Measurements from ENCODE around the gene ADAMTS17.
A peak's percentile ranks its signal among the peaks of the same experiment; 100 is the strongest.

The ADAMTS17 gene

GRCh38 chr15:100215843-100216169 lies 126.0 kb downstream of the ADAMTS17 start:
- DNase-seq = no peak

DNA sequence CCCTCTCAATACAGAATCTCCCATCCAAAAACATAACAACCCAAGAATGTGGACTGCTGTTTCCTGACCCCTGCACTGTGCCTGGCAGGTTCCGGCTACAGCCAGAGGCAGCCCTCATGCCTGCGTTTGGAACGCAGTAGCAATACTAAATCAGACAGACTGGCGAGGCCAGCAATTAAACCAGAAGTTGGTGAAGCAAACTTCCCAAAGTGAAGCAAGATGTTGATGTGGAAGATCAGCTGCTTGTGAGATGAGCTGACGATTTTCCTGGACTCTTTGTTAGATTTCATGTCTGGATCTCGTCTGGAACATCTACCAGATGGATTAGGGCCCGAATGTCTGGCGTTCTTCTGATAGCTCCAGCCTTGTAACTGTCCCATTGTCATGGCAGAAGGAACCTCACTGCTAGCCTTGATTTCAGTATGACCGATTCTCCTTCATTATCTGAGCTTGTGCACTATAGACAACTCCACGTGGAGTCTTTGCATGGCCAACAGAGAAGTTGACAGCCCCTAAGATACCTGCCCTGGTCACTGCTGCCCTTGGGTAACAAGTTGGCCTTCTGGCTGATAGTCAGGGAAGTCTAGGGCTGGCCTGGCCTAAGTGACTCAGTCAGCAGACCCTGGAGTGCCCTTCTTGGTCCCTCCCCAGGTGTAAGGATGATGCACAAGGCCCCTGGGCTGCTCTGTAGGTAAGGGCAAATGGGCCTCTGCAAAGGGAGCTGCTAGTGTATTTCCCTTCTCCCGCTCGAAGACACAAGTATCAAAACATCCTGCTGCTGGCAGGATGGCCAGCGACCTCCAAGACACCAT lies 126.5 kb downstream of the ADAMTS17 start:
- DNase-seq = no peak

DNA sequence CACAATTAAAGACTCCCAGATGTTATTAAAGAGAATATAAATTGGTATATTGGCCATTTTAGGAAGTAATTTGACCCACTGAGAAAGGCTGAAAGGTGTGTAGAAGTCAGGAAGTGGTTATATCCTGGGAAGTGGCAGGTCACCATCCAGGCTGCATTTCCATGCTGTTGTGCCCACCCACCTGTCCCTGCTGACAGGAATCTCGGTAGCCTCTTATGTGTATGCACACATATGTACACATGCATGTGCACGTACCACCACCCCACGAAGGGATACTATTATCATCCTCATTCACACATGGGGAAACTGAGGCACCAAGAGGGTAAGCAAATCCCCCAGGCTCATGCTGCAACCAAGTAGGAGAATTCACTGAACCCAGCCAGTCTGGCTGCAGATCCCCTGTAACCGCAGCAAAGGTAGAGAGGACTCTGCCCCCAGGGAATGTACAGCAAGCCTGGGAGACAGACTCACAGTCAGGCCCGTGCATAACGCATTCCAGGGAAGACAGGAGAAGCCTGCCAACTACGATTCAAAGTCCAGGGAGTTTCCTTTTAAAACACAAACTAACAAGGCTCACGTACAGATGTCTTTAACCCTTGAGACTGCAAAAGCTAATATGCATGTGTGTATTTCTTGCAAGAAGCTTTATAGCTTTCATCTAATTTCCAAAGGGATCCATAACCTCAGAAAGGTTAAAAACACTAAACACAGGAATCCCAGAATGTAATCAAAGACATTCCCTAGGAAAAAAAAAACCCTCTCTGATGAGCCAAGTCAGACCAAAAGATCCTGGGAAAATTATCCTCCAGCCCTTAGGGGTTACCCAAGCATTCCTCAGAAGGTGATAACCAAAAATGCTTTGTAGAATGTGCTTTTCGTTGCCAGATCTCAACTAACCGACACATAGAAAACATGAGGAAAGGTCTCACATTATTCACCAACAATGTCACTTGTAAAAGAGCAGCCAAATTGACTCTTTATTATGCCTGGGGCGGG lies 129.6 kb downstream of the ADAMTS17 start:
- no peak for DNase-seq

DNA sequence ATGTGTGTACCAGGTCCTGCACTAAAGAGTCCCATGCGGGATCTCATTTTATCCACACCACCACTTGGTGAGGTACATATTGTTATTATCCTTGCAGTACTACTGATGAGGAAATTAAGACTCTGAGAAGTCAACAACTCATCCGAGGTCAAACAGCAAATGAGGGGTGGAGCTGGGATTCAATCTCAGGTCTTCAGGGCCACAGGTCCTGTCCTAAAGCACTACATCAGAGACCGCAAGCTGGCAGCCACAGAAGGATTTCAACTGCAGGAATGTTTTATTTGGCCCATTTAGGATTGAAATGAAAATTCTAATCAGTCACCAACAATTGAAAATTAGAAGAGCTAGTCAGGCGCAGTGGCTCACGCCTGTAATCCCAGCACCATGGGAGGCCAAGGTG lies 131.4 kb downstream of the ADAMTS17 start:
- DNase-seq = no peak

DNA sequence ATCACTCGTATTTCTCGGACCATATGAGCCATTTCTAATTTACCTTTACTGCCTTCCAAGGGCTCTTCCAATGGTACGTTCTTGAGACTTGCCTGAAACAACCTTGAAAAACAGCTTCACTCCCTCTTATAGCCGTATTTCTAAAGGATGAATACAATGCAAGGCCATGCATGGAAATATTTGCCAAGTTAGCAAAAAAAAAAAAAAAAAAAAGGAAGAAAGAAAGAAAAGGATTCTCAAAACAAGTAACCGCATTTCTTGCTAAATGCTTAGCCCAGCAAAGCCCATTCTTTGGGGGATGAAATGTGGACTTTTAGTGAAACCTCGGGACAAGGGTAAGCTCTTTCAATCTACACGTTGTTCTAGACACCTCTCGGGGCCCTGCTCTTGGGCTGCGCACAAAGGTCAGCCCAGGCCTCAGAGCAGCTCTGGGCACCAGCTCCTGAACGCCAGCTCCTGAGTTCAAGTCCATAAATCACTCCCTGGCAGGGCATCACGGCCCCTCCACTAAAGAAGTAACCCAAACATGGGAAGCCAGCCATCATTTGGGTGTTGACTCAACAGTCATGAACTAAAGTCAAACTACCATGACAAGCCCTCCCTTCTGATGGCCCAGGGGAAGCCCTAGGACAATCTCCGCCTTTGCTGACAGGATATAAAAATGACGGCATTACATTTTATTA lies 132.7 kb downstream of the ADAMTS17 start:
- DNase-seq = no peak

DNA sequence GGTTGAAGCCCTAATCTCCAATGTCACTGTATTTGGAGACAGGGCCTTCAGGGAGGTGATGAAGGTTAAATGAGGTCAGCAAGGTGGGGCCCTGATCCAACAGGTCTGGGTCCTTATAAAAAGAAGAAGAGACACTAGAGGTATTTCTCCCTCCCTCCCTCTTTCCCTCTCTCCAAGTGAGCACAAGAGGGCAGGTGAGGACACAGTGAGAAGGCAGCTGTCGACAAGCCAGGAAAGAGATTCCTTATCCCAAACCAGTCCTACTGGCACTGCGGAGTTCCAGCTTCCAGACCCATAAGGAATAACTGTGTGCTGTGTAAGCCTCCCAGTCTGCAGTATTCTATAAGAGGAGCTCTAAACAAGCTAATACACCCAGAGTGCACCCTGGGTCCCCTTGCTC lies 134.7 kb downstream of the ADAMTS17 start:
- DNase-seq = no peak

DNA sequence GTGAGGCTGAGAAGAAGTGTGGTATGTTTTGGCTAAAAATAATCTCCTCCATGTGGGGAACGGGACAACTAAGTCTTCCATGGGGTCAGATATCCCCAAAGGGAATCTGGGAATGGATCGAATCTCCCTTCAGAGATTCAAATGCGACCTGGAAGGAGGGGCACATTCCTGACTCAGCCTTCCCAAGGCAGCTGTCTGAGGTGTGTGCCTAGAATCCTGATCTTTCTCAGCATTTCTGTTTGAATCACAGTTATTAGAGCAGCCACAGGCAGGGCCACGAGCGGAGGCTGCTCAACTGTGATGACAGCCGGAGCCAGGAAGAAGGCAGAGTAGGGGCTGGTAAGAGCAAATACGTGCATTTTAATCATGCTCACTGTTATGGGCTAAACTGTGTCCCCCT lies 135.1 kb downstream of the ADAMTS17 start:
- DNase-seq = no peak

DNA sequence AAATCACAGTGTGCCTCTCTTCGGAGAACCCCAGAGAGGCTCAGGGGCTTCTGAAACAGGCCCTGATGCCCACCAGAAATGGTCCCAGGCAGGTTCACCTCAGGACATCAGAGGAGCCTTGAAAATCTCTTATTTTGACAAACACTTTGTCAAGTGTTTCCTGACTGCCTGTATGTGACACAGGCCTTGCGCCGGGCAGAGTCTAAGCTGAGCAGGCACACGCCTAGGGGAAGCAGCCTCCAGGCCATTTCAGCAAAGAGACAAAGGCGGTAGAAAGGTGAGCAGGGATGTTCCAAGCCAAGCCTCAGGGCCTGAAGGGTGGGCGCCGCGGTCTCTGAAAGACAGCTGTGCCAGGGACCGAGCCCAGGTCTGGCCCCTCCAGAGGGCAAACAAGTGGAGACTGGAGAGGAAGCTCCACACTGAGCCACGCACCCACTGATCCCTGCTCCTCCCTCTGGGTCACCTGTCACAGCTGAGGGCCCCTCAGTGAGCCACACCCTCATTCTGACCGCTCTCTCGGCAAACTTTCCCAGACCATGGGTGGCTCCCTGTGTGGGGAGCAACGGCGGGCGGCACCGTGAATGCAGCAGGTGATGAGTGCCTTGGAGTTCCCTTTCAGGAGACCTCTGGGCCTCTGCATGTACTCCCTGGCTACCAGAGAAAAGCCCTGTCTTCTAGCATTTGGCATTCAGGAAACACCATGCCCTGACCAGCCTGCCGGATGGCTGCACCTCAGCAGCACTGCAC lies 136.1 kb downstream of the ADAMTS17 start:
- DNase-seq = no peak

- DNase-seq = no peak
Observed at GRCh38 chr15:100204771-100205170, 137.0 kb downstream of the ADAMTS17 start.

- no peak for DNase-seq
Observed at GRCh38 chr15:100204211-100204610, 137.6 kb downstream of the ADAMTS17 start.

- DNase-seq = no peak
Observed at GRCh38 chr15:100202309-100202960, 139.3 kb downstream of the ADAMTS17 start.

GRCh38 chr15:100201376-100202280 lies 140.1 kb downstream of the ADAMTS17 start:
- no peak for DNase-seq

DNA sequence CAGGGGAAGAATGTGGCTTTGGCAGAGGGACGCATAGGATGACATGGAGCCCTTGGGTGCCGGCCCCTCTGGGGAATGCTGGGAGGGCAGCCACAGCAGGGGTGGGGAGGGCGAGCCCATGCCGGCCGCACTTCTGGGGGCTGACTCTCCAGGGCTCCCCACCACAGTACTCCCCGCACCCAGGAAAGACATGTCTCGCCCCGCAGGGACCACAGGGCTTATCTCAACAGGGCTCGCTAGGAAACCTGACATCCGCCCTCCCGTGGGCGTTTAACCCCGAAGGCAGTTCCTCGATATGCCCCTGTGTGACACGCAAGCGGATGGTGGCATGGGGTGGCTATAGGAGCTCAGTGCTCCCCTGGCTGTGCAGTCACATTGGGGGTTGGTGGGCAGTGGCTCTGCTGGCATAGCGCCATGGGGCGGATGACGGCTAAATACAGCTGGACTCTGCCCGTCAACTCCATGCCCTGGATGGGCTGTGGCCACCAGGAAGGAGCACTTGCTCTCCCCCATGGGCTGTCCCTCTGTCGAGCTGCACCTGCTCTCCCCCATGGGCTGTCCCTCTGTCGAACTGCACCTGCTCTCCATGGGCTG lies 141.4 kb downstream of the ADAMTS17 start:
- no peak for DNase-seq

GRCh38 chr15:100199711-100200286 lies 142.0 kb downstream of the ADAMTS17 start:
- DNase-seq = no peak

- no peak for DNase-seq
Observed at GRCh38 chr15:100198442-100198841, 143.3 kb downstream of the ADAMTS17 start.

DNA sequence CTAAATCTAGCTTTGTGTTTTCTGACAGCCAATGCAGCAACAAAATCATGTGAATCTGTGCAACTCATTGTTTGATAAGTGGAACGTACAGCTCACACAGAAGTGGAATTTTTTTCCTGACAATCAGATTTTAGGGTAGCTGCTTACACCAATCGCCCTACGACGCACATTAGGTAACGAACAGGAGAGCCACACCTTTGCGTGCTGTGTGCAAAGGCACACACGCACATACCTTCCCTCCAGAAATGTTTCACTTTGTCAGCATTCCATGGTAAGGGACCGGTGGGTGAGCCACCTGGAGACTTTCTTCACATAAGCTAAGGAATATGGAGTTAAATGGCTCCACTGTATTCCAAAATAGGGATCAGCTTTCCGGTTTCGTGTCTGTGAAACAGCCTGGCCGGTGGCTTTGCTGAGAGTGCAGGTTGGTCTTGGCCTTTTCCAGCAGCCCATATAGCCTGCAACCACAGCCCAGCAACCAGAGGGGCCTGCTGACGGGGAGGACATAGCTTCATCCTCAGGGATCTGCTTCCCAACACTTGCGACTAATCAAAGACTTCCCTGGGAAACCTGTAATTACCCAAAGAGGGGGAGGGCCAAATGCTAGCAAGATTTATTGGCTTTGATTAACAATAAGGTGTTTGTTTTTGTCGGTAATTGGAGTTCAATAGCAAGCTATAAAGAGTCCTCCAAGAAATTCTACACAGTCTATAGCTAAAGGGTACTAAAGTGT lies 145.3 kb downstream of the ADAMTS17 start:
- peak in 2 of 3 experiments; percentile 51 to 86 for DNase-seq

GRCh38 chr15:100194996-100195395 lies 146.8 kb downstream of the ADAMTS17 start:
- no peak for DNase-seq

DNA sequence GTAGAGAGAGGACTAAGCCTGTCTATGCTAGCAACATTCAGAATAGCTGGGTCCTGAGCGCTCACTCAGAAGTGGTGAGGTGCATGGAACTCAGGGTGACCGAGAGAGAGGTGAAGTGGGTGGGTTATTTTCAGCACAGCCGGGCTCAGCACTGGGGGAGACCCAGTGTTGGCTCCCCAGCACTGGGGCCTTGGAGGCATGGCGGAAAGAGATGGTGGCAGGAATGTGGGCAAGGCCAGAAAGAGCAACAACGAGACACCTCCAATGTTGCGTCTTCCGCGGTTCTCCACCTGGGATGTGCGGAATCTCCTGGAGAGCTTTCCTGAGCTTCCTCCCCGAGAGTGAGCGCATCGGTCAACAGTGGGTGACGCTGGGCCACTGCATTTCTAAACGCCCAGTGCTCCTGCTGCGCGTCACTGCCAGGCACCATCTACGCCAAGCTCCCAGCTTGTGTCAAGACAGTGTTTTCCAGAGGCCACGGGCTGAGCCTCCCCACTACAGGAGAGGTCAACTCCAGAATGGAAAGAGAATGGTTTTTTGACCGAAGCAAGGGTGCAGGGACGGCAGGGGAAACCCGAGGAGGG lies 148.4 kb downstream of the ADAMTS17 start:
- DNase-seq = no peak

Measured in NCI-H1417 (cell line).